HEK293 (cell line): Measurements from ENCODE around the gene REN.
A peak's percentile ranks its signal among the peaks of the same experiment; 100 is the strongest.

Experiments used
- CTCF ChIA-PET: fragments of 350-600 bp; formaldehyde crosslinking; extraction: SDS; loops from one replicate; lab custom pipeline; 2021; ENCODE audit warnings: antibody characterized with exemption; lab: Yijun Ruan, JAX
- POLR2A ChIA-PET: fragments of 300-600 bp; formaldehyde crosslinking; extraction: SDS; loops from one replicate; lab custom pipeline; 2020; ENCODE audit warnings: antibody characterized with exemption, inconsistent platforms; lab: Yijun Ruan, JAX
- H3K27ac ChIP-seq: fragments of 200-500 bp; sonication (Bioruptor generic); 2 replicates; pipeline ENCODE4 v1.5.1; 2014; ENCODE audit warnings: low read depth, low read length, control low read depth, inconsistent platforms; ENCODE audit errors: extremely low read depth
- H3K36me3 ChIP-seq, 2 experiments: fragments of 200-500 bp in 1 of 2; sonication (Bioruptor generic) in 1 of 2; 1 replicate in 1 of 2; 2 replicates in 1 of 2; pipeline ENCODE4 v1.5.1; 2014 to 2017; ENCODE audit warnings: inconsistent platforms in 2 of 2, low read length in 2 of 2; ENCODE audit not compliant: control insufficient read depth in 2 of 2, insufficient read depth in 1 of 2
- H3K4me1 ChIP-seq: fragments of 200-500 bp; sonication (Bioruptor generic); 2 replicates; pipeline ENCODE4 v1.5.1; 2014; ENCODE audit warnings: mild to moderate bottlenecking, low read length, inconsistent platforms; ENCODE audit not compliant: control insufficient read depth, insufficient read depth
- H3K4me3 ChIP-seq: 2 replicates; pipeline ENCODE4 v1.5.1; 2011; ENCODE audit warnings: low read depth, mild to moderate bottlenecking, control low read depth, low read length, moderate library complexity
- H3K9me3 ChIP-seq: fragments of 200-500 bp; sonication (Bioruptor generic); 2 replicates; pipeline ENCODE4 v1.5.1; 2014; ENCODE audit warnings: low read depth, low read length, inconsistent platforms; ENCODE audit not compliant: control insufficient read depth, insufficient read depth
- ATF2 ChIP-seq: fragments of 450-650 bp; formaldehyde crosslinking; IDR thresholded peaks from 2 replicates; pipeline ENCODE4 v1.5.1; 2016; ENCODE audit warnings: missing biosample characterization, missing genetic modification characterization, low read depth
- PRDM4 ChIP-seq: fragments of 450-650 bp; formaldehyde crosslinking; IDR thresholded peaks from 2 replicates; pipeline ENCODE4 v1.5.1; 2017; ENCODE audit warnings: missing biosample characterization, missing genetic modification characterization
- SCRT1 ChIP-seq: fragments of 450-650 bp; formaldehyde crosslinking; IDR thresholded peaks from 2 replicates; pipeline ENCODE4 v1.5.1; 2016; ENCODE audit warnings: missing biosample characterization, missing genetic modification characterization, borderline replicate concordance
- SCRT2 ChIP-seq: fragments of 450-650 bp; formaldehyde crosslinking; IDR thresholded peaks from 2 replicates; pipeline ENCODE4 v1.5.1; 2016; ENCODE audit warnings: missing biosample characterization, missing genetic modification characterization
- ZBTB20 ChIP-seq: fragments of 450-650 bp; formaldehyde crosslinking; IDR thresholded peaks from 2 replicates; pipeline ENCODE4 v1.5.1; 2016; ENCODE audit warnings: missing biosample characterization, missing genetic modification characterization
- ZBTB49 ChIP-seq: fragments of 450-650 bp; formaldehyde crosslinking; IDR thresholded peaks from 2 replicates; pipeline ENCODE4 v1.5.1; 2016; ENCODE audit warnings: missing biosample characterization, missing genetic modification characterization, low read depth
- ZNF10 ChIP-seq: fragments of 450-650 bp; formaldehyde crosslinking; IDR thresholded peaks from 2 replicates; pipeline ENCODE4 v1.5.1; 2017; ENCODE audit warnings: missing biosample characterization, missing genetic modification characterization
- ZNF112 ChIP-seq: fragments of 450-650 bp; formaldehyde crosslinking; IDR thresholded peaks from 2 replicates; pipeline ENCODE4 v1.5.0; 2017; ENCODE audit warnings: missing biosample characterization, missing genetic modification characterization
- ZNF140 ChIP-seq: fragments of 450-650 bp; formaldehyde crosslinking; IDR thresholded peaks from 2 replicates; pipeline ENCODE4 v1.5.1; 2016; ENCODE audit warnings: missing biosample characterization, missing genetic modification characterization
- ZNF155 ChIP-seq: fragments of 450-650 bp; formaldehyde crosslinking; IDR thresholded peaks from 2 replicates; pipeline ENCODE4 v1.5.1; 2016; ENCODE audit warnings: missing biosample characterization, missing genetic modification characterization
- ZNF157 ChIP-seq: fragments of 450-650 bp; formaldehyde crosslinking; IDR thresholded peaks from 2 replicates; pipeline ENCODE4 v1.5.1; 2016; ENCODE audit warnings: missing biosample characterization, missing genetic modification characterization
- ZNF24 ChIP-seq: fragments of 450-650 bp; formaldehyde crosslinking; IDR thresholded peaks from 2 replicates; pipeline ENCODE4 v1.5.1; 2016; ENCODE audit warnings: missing biosample characterization, missing genetic modification characterization
- ZNF354C ChIP-seq: fragments of 450-650 bp; formaldehyde crosslinking; IDR thresholded peaks from 2 replicates; pipeline ENCODE4 v1.5.1; 2016; ENCODE audit warnings: missing biosample characterization, missing genetic modification characterization, low read depth, borderline replicate concordance
- ZNF48 ChIP-seq: fragments of 450-650 bp; formaldehyde crosslinking; IDR thresholded peaks from 2 replicates; pipeline ENCODE4 v1.5.1; 2016; ENCODE audit warnings: missing biosample characterization, missing genetic modification characterization
- ZNF488 ChIP-seq: fragments of 450-650 bp; formaldehyde crosslinking; IDR thresholded peaks from 2 replicates; pipeline ENCODE4 v1.5.1; 2016; ENCODE audit warnings: missing biosample characterization, missing genetic modification characterization
- ZNF501 ChIP-seq: fragments of 450-650 bp; formaldehyde crosslinking; IDR thresholded peaks from 2 replicates; pipeline ENCODE4 v1.5.1; 2016; ENCODE audit warnings: missing biosample characterization, missing genetic modification characterization
- ZNF561 ChIP-seq: fragments of 450-650 bp; IDR thresholded peaks from 2 replicates; pipeline ENCODE4 v1.5.1; 2018; ENCODE audit warnings: missing biosample characterization, missing genetic modification characterization, borderline replicate concordance
- ZNF600 ChIP-seq: fragments of 450-650 bp; formaldehyde crosslinking; IDR thresholded peaks from 2 replicates; pipeline ENCODE4 v1.5.1; 2016; ENCODE audit warnings: missing biosample characterization, missing genetic modification characterization
- ZNF626 ChIP-seq: fragments of 450-650 bp; sonication (Bioruptor Pico); formaldehyde crosslinking; IDR thresholded peaks from 2 replicates; pipeline ENCODE4 v1.5.1; 2018; ENCODE audit warnings: missing biosample characterization, missing genetic modification characterization, inconsistent platforms
- ZNF837 ChIP-seq: fragments of 450-650 bp; formaldehyde crosslinking; IDR thresholded peaks from 2 replicates; pipeline ENCODE4 v1.5.1; 2016; ENCODE audit warnings: missing biosample characterization, missing genetic modification characterization

REN gene

GRCh38 chr1:204177133-204177532 lies 11.0 kb upstream of the REN start:
- POLR2A ChIA-PET, result no interaction called here
- H3K4me3 ChIP-seq, result no peak overlapping the region
- no peaks in the 10 kb centered on the region for H3K4me1 ChIP-seq
- TF ChIP-seq ZNF561 (tag by site-specific recombination) (no peak), ATF2 (tag by site-specific recombination) (0 out of 2 replicates have a peak, but pooled peaks have one; percentile 29)
- H3K27ac ChIP-seq, result no peak overlapping the region
- H3K36me3 ChIP-seq, result no peaks in the 10 kb centered on the region
- H3K9me3 ChIP-seq, result no peaks in the 10 kb centered on the region
- CTCF ChIA-PET, result interaction anchor here (0.7 to 1.7 kb wide), 4 partner anchors 15 to 313 kb away, joined by 3 to 7 read pairs (median 4); no protein-coding TSS in a partner anchor

- ChIA-PET CTCF (interaction anchor here (1.0 to 6.8 kb wide), 4 partner anchors 13 to 188 kb away, joined by 3 to 43 read pairs (median 8); no protein-coding TSS in a partner anchor), POLR2A (no interaction called here)
- H3K36me3 ChIP-seq, result no peaks in the 10 kb centered on the region
- no peaks in the 10 kb centered on the region for H3K4me1 ChIP-seq
- H3K9me3 ChIP-seq, result no peaks in the 10 kb centered on the region
- no peak overlapping the region for H3K4me3 ChIP-seq
- no peak overlapping the region for H3K27ac ChIP-seq
- TF ChIP-seq ZNF600 (tag by site-specific recombination) (no peak), ZNF626 (tag by site-specific recombination) (no peak), ZNF488 (tag by site-specific recombination) (no peak), ZNF155 (tag by site-specific recombination) (no peak), ZNF354C (tag by site-specific recombination) (no peak)
Observed at GRCh38 chr1:204176049-204176448, 9.9 kb upstream of the REN start.

- no peak overlapping the region for H3K4me3 ChIP-seq
- TF ChIP-seq SCRT1, result peak; percentile 57; the same call in 1 of the 2 replicates
- no peak for TF ChIP-seq ZBTB20 (tag by site-specific recombination)
- TF ChIP-seq SCRT2 (tag by site-specific recombination), result peak; percentile 74; the same call in 1 of the 2 replicates
- TF ChIP-seq, all 188 proteins: peak for 2
- Histone ChIP-seq H3K4me1 (no peaks in the 10 kb centered on the region), H3K27ac (no peak overlapping the region), H3K9me3 (no peaks in the 10 kb centered on the region), H3K36me3 (no peaks in the 10 kb centered on the region)
- POLR2A ChIA-PET, result no interaction called here
- CTCF ChIA-PET, result interaction anchor here (0.6 to 6.8 kb wide), 4 partner anchors 12 to 514 kb away, joined by 3 to 43 read pairs (median 6); no protein-coding TSS in a partner anchor
Observed at GRCh38 chr1:204174958-204175357, 8.8 kb upstream of the REN start.

- ChIA-PET POLR2A (no interaction called here), CTCF (interaction anchor here (0.7 to 14.1 kb wide), 8 partner anchors 10 to 634 kb away, joined by 3 to 178 read pairs (median 3); partner anchors contain the start of gene PLEKHA6)
- Histone ChIP-seq H3K4me1 (no peaks in the 10 kb centered on the region), H3K27ac (no peak overlapping the region), H3K9me3 (no peaks in the 10 kb centered on the region), H3K4me3 (no peak overlapping the region), H3K36me3 (no peaks in the 10 kb centered on the region)
- TF ChIP-seq ZNF561 (tag by site-specific recombination) (no peak), ZNF48 (no peak), PRDM4 (tag by site-specific recombination) (no peak), ZNF24 (tag by site-specific recombination) (no peak), ZNF501 (tag by site-specific recombination) (no peak), ZNF157 (tag by site-specific recombination) (no peak), ZNF112 (tag by site-specific recombination) (no peak), ZNF10 (tag by site-specific recombination) (no peak), ZNF837 (no peak), ZNF140 (no peak), ZBTB49 (tag by site-specific recombination) (no peak)
Observed at GRCh38 chr1:204172404-204173029, 6.4 kb upstream of the REN start.
